IPS-18c (cell line): ENCODE results near the gene LMF1.
"Not testable (repeated sequence)": the region's sequence is repeated elsewhere in the genome, so short reads cannot be mapped to it uniquely, and the experiment has no call there.

ENCODE experiments used
- H3K4me3 ChIP-seq: 2 replicates; pipeline ENCODE4 v1.7.0; 2013; ENCODE audit warnings: low read depth, mild to moderate bottlenecking, low read length, moderate library complexity; ENCODE audit not compliant: insufficient read depth
- H3K9me3 ChIP-seq: one replicate; pipeline ENCODE4 v1.6.1; 2013; ENCODE audit warnings: mild to moderate bottlenecking, low read length, moderate library complexity; ENCODE audit not compliant: control insufficient read depth, insufficient read depth

LMF1 gene

DNA sequence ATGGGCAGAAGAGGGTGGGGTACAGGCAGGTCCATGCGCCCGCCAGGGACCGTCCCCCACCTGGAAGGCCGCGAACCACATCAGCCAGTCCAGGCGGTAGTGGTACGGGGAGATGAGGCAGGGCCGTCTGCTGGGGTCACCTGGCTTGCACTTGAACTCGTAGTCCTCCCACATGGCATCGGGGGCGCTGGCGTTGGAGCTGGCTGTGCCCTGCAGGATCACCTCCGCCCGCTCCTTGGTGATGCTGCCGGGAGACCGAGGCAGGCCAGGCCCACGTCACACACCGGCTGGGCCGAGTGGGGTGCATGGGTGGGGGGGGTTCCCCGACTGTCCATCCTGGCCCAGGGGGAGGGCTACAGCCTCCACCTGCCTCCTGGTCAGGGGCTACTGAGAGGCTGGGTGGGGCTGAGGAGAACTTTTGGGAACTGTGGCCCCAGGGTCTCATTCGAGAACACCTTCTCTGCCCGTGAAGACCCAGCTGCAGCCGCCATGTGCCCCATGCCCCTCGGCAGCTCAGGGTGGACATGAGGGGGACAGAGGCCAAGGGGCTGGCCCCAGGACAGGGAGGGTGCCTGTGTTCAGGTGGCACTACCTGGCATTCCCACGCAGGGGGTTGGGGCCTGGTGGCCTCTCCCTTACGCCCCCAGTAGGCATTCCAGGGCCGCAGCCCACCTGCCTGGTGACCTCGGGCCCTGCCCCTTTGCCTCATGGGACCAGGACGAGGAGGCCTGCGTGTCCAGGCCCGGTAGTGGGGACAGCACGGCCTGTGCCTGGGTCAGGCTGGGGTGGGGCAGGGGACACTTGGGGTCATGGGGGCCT lies 100.8 kb downstream of the LMF1 start:
- H3K9me3 ChIP-seq = no peaks in the 10 kb centered on the region
- H3K4me3 ChIP-seq = no peak overlapping the region

DNA sequence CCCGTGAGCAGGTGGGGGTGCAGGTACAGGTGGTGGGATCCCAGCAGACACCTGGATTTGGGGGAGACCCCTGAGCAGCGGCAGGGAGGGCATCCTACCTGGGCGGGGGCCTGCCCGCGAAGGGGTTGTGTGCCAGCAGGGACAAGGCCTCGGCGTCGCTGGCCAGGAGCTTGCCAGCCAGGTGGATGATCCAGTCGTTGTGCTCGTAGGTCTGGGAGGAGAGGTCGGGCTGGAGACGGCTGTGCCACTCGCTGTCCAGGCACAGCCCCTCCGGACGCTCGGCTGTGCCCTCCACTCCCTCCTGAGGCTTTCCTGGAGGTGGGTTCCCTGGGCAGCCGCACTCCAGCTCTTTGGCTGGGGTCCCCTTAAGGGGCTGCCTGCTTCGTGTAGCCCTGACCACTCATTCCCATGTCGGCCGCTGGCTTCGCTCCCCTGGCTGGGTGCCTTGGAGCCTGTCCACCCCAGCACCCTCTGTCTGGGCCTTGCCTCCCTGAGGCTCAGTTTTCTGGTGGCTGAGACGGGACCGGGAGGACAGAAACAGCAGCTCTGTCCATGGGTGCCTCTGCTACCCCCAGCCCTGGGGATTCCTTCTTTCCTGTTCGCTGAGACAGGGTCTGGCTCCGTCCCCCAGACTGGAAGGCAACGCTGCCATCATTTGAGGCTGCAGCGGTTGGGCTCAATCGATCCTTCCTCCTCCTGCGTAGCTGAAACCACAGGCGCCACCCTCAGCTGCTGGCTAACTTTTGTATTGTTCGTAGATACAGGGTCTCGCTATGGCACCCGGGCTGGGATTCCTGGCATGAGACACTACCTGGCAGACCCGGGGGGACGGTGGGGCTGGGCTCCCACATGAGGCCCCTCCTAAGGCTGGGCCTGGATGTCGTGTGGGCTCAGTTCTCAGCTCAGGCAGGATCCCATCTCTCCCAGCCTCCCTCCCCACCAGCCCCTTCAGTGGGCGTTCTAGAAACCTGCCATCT lies 101.7 kb downstream of the LMF1 start:
- Histone ChIP-seq H3K9me3 (no peaks in the 10 kb centered on the region), H3K4me3 (no peak overlapping the region)

DNA sequence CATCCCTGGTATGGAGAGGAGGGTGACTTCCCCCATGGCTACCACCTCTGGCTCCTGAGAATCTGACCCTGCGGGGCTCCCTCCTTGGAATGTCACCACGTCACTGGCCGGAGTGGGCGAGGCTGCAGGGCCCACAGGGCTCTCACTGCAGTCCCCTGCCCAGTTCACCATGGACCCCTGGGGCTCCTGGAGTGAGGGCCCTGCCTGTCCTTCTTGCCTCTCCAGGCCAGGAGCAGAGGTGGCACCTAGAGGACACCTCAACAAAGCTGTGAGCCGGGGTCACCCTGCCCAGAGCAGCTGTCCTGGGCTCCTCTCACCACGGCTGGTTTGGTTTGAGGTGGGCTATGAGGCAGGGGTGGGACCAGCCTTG lies 102.4 kb downstream of the LMF1 start:
- H3K4me3 ChIP-seq = no peak overlapping the region
- H3K9me3 ChIP-seq = no peaks in the 10 kb centered on the region

GRCh38 chr16:867421-868385 lies 103.1 kb downstream of the LMF1 start:
- no peak overlapping the region for H3K4me3 ChIP-seq
- H3K9me3 ChIP-seq = no peaks in the 10 kb centered on the region

GRCh38 chr16:866252-866896 lies 104.4 kb downstream of the LMF1 start:
- Histone ChIP-seq H3K4me3 (no peak overlapping the region), H3K9me3 (no peaks in the 10 kb centered on the region)

GRCh38 chr16:865026-865425 lies 105.8 kb downstream of the LMF1 start:
- H3K4me3 ChIP-seq = no peak overlapping the region

DNA sequence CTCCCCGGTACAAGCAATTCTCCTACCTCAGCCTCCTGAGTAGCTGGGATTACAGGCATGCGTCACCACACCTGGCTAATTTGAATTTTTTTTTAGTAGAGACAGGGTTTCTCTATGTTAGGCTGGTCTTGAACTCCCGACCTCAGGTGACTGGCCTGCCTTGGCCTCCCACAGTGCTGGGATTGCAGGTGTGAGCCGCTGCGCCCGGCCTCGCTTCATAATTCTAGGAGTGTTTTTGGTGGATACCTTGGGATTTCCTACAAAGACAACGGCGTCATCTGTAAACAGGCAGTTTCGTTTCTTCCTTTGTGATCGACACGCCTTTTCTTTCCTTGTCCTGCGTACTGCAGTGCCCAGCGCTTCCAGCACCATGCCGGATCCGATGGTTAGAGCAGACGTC lies 109.3 kb downstream of the LMF1 start:
- Histone ChIP-seq H3K9me3 (peaks cover 2% of the 10 kb centered on the region), H3K4me3 (no peak overlapping the region)

More at GRCh38 chr16:865026-865425, 105.8 kb downstream of the LMF1 start:
- peaks cover 2% of the 10 kb centered on the region for H3K9me3 ChIP-seq

- Histone ChIP-seq H3K4me3 (no peak overlapping the region), H3K9me3 (peaks cover 2% of the 10 kb centered on the region)
Measured at GRCh38 chr16:860891-861290, 109.9 kb downstream of the LMF1 start.

DNA sequence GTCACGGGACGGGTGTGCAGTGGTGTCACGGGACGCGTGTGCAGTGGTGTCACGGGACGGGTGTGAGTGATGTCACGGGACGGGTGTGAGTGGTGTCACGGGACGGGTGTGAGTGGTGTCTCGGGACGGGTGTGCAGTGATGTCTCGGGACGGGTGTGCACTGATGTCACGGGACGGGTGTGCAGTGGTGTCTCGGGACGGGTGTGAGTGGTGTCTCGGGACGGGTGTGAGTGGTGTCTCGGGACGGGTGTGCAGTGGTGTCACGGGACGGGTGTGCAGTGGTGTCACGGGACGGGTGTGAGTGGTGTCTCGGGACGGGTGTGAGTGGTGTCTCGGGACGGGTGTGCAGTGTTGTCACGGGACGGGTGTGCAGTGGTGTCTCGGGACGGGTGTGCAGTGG lies 111.8 kb downstream of the LMF1 start:
- H3K9me3 ChIP-seq = not testable (repeated sequence)

DNA sequence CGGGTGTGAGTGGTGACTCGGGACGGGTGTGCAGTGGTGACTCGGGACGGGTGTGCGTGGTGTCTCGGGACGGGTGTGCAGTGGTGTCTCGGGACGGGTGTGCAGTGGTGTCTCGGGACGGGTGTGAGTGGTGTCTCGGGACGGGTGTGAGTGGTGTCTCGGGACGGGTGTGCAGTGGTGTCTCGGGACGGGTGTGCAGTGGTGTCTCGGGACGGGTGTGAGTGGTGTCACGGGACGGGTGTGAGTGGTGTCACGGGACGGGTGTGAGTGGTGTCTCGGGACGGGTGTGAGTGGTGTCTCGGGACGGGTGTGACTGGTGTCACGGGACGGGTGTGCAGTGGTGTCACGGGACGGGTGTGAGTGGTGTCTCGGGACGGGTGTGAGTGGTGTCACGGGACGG lies 112.3 kb downstream of the LMF1 start:
- H3K9me3 ChIP-seq, H3K4me3 ChIP-seq: not testable (repeated sequence)

More for the DNA sequence above, 111.8 kb downstream of the LMF1 start:
- H3K4me3 ChIP-seq = not testable (repeated sequence)

DNA sequence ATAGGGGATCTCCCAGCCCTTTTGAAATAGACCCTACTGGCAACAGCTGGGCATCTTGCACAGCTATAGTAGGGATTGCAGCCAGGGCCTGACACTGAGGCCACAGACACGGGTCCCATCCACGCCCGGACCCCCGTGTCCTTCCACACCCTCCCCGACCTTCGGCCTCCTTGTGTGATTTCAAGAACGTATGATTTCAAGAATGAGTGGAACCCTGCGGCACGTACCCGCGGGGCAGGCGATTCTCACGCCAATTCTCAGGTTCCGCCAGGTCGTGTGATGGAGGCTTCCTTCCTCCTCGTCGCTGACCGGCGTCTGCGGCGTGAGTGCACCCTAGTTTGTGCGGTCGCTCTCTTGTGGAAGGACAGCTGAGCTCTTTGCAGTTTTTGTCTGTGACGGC lies 114.0 kb downstream of the LMF1 start:
- H3K9me3 ChIP-seq = peaks cover 2% of the 10 kb centered on the region

DNA sequence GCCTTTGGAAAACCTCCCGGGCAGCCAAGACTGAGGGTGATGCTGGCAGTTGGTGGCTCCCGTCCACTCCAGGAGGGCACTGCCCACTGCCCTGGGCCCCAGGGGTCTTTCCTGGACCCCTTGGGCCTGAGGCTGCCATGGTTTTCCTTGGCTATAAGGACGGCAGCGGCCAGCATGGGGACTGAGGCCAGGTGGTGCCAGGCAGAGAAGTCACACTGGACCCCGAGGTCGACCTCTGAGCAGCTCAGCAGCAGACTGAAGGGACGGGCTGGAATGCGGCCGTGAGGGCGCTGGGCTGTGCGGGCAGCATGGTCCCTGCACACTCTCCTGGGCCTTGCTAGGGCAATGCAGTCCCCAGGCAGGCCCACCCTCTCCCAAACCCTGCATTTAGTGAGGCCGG lies 114.7 kb downstream of the LMF1 start:
- H3K9me3 ChIP-seq = peaks cover 6% of the 10 kb centered on the region
- no peak overlapping the region for H3K4me3 ChIP-seq

More for the DNA sequence above, 114.0 kb downstream of the LMF1 start:
- no peak overlapping the region for H3K4me3 ChIP-seq

- Histone ChIP-seq H3K9me3 (peaks cover 7% of the 10 kb centered on the region), H3K4me3 (no peak overlapping the region)
Measured at GRCh38 chr16:855471-855870, 115.3 kb downstream of the LMF1 start.

DNA sequence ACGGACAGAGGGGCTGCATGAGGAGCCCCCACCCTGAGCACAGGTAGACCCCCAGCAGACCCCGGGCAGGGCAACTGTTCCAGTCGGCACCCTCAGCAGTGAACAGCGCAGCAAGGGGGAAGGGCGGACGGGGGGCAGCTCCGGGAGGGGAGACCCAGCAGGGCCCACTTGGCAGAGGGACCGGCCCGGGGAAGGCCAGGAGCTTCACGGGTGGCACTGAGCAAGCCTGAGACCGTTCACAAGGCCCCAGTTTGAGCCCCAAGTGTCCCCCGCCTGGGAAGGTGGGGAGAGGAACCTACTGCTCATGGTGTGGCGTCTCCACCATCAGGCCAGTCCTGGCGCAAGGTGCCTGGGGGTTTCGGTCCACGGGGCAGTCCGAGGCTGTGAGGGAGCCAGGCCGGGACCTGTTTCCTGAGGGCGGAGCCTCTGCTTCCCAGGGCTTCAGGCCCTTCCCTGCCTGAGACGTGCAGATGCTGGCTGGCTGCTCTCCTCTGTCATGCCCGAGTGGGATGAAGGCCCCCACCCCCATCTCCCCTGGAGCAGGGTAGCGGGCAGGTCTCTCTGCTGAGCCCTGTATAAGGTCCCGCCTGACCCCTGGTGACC lies 115.9 kb downstream of the LMF1 start:
- H3K9me3 ChIP-seq = peaks cover 11% of the 10 kb centered on the region
- no peak overlapping the region for H3K4me3 ChIP-seq

DNA sequence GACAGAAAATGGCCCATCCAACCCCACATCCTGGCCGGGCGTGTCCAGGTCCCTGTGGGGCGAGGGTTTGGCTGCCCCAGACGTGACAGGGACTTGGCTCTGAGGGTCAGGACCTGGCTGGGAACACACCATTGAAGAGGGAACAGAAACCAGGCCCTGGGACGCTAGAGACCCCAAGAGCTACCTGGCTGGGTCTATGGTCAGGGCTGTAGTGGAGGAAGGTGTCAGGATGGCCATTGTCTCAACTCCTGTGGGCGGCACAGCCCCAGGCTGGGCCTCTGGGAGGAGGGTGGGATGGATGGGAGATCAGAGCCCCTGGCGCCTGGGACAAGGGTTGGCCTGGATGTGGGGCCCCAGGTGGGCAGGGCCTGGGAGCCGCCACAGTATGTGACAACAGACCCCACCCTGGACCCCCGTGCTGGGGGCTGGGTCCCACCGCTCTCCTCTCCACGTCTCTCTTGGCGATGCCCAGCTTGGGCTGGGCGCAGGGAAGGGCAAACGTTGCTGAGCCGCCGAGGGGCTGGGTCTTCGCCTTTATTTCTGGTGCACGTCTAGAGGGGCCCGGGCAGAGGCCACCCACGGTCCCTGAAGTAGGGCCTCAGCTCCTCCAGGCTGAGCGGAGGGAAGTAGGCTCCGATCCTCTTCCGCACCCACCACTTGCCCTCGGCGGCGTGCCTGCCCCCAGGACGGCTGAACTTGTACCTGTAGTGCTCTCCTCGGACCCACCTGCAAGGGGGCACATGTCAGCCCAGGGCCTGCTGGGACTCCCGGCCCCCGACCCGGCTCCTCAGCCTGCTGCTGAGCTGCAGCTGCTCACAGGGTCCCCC lies 116.6 kb downstream of the LMF1 start:
- Histone ChIP-seq H3K9me3 (peaks cover 14% of the 10 kb centered on the region), H3K4me3 (no peak overlapping the region)
